Measurements from ENCODE around the gene KLF13.
"Not testable (repeated sequence)": the region's sequence is repeated elsewhere in the genome, so short reads cannot be mapped to it uniquely, and the experiment has no call there.

The KLF13 gene

DNA sequence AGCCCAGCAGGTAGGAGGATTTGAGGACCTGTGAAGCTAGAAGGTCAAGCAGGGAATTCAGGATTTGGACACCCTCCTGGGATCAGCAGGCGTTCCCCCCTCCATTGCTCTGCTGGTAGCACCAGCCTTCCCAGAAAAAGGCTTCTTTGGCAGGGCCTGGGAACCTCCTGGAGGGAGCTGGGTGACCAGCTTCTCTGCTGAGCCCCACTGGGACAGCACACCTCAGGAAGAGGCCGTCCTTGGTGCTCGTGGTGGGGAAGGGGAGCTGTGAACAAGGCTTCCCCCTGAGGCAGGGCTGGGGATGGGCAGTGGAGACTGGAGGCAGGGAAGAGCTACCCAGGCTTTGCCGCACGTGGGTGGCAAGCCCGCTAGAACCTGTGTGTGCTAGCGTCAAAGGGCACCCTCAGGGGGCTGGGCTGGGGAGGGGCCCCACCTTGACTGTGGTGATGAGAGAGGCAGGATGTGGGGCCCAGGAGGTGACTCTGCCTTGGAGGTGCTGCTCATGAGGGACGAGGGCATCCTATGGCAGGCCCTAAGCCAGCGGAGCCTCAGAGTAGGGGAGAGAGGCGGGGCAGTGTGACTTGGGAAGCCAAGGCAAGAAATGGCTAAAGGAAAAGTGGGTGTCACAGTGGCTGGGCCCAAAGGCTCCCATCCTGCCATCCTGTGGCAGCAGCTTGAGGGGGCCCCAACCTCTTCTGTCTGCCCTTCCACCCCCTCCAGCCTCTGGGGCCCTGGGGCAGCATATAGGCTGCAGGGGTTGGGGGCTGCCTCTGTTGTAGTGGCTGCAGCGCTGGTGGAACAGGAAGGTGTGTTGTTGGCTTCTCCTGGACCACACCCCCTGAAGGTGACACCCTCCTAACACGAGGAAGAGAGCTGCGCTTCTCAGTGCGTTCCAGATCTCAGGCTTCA, 20.7 kb downstream of the KLF13 start:
- DNase-seq, result no peak

DNA sequence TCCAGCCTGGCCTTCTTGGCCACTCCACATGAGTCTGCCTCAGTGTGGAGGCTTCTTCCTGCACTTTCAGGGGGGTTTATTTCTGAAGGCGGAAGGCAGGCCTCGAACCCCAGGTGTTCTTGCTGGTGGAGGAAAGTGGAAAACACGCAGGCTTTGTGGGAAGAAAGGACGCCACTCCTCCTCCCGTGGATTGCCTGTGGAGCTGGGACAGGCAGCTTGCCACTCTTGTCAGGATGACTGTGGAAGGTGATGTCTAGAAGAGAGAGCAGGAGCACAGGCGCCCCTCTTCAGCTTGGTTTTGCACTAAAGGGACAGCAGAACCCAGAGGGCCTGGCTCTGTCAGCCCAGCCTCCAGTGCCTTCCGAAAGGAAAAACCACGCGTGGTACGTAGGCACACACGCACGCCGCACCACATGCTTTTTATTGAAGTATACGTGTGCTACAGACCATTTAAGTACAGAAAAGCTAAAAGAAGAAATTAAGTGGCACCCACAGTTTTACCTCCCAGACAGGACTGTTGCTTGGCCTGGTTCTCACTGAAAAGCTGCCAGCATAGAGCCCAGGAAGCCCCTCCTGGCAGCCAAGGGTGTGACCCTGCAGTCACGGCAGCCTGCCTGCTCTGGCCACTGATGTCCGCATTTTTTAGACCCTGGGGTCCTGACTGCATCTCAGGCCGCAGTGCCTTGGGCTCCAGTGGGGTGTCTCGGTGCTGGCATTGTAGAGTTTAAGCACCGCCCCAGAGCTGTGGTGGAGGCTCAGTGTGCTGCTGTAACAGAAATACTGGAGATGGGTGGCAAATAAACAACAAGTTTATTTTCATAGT, 21.6 kb downstream of the KLF13 start:
- no peak for DNase-seq

DNA sequence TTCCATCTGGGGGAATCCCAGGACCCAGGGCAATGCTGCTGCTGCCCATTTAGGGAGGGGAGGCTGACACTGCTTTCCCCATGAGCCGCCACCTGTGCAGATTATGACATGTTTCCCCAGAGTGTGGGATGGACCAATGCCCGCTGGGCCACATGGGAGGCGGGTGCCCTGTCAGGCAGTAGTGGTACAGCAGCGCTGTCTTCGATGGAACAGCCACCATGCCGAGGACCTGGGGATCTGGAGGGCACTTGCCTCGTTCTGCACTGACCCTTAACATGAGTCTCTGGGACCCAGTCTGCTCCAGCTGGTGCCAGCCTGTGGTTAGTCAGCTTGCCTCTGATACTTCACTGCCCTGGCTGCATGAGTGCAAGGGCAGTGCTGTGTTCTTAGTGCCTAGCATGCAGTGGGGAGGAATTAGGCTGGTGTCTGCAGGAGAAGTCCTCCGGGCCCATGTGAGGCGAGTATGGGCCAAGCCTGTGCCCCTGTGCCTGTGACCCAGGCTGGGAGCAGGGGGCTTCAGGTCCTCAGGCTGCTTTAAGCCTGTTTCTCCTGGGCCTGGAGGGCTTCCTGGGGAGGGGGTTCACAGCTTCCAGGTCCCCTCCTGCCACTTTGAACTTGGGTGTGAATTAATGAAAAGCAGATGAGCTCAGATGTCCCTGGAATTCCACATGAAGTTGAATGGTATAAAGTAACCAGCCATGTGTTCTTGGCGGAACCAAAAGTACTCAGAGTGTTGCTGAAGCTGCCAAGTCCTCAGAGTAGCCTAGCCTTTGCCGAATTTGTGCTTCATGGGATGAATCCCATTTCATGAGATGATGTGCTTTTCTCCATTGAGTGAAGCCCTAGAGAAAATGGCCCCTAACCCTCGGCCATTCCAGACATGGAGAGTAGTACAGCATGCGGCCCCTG, 22.9 kb downstream of the KLF13 start:
- DNase-seq, result no peak

DNA sequence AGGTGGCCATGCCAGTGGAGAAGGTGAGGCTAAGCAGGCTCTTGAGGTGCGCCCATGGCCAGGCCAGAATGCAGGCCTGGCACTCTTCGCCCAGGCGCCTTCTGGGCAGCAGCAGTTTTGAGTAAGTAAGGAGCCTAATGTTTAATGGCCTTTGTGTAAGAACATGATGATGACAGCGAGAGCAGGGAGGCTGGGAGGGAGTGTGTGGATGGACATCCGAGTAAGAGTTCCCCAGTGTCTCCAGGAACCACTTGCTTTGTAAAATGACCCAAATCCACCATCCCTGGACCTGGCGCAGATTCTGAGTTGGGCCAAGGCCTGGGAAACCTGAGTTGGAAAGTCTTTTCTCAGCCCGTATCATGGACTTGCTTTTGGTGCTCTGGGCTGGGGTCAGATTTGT, 24.1 kb downstream of the KLF13 start:
- no peak for DNase-seq

DNA sequence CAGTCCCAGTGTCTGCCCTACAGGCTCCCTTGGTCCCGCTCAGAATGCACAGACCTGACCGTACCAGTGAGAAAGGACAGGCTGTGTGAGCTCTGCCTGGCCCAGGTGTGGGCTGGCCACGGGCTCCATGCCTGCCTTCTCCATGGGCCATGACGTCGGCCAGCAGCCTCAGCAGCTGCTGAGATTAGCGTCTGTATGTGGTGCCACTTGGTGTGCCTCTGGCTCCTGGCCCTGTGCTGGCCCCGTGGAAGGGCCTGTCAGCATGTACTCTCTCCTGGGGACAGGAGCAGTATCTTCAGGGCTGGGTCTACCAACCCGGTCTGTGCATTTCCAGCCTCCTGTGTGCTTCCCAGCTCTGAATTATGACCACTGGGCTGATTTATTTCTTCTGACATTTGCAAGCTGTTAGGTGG, 25.7 kb downstream of the KLF13 start:
- DNase-seq, result no peak

- no peak for DNase-seq
These were observed 26.5 kb downstream of the KLF13 start for GRCh38 chr15:31352911-31353811.

- no peak for DNase-seq
These were observed 27.3 kb downstream of the KLF13 start for GRCh38 chr15:31353931-31354330.

GRCh38 chr15:31356097-31356496, 29.5 kb downstream of the KLF13 start:
- not testable (repeated sequence) for DNase-seq

GRCh38 chr15:31357148-31357547, 30.5 kb downstream of the KLF13 start:
- DNase-seq, result no peak

GRCh38 chr15:31358163-31358562, 31.5 kb downstream of the KLF13 start:
- no peak for DNase-seq

DNA sequence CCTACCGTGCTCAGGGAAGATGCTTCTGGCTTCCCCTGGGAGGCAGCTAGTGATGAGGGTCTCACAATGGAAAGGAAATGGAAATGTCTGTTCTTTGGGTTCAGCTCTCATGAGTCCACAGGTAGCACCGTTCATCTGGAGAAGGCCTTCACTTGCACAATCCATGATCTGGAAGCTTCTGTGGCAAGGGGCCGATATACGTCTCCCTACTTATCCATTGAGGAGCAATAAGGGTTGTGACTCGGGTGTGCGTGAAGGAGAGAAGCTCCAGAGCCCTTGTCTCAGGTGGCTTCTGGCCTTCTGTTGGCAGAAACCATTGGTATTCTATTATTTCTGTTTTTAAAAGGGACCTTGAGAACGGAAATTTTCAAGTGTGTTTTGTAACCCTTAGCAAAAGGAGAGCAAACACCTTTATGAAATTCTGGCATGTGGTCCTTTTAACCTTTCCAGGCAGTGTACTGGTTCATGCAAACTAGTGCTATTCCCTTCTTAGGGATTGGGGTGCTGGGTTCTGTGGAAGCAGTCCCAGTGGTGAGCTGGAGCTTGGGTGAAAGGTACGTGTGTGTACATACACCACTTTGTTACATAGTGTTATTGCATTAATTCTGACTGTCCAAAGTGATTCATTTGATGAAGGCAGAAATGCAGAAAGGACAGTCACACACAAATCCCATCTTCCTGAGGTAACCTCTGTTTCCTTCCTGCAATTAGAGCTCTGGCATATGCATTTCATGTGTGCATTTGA, 32.5 kb downstream of the KLF13 start:
- DNase-seq, result no peak

GRCh38 chr15:31359702-31360111, 33.1 kb downstream of the KLF13 start:
- DNase-seq, result no peak

- no peak for DNase-seq
These were observed 33.5 kb downstream of the KLF13 start for GRCh38 chr15:31360158-31360561.

GRCh38 chr15:31360843-31361763, 34.5 kb downstream of the KLF13 start:
- no peak for DNase-seq

DNA sequence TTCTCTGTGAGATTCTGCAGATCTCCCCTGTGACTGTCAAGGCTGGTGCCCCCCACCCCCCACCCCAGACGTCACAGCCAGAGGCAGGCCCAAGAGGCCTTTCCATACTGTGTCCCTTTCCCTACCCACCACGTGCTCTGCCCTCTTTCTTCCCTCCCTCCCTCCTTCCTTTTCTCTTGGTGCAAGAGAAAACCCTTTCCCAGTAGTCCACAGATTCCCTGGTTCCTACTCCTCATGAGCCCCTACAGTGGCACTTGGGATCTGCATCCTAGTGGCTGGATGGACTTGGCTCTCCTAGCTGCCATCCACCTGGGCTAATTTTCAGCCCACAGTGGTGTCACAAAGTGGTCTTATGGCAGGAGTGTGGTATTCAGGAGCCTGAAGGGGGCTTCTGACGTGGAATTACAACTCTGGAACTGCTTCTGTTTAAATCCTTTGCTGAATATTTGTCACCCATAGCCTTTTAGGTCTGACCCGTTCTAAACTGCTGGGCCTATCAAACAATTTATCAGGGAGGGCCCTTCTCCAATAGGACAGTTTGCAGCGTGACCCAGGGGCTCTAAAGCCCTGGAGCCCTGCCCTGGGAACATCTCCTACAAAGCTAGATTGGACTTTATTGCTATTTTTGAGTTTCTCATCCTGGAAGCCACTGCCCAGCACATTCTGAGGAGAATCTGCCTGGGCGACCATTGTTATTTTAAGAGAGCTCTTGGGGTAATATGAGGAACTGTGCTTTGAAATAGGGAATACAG, 35.3 kb downstream of the KLF13 start:
- no peak for DNase-seq

DNA sequence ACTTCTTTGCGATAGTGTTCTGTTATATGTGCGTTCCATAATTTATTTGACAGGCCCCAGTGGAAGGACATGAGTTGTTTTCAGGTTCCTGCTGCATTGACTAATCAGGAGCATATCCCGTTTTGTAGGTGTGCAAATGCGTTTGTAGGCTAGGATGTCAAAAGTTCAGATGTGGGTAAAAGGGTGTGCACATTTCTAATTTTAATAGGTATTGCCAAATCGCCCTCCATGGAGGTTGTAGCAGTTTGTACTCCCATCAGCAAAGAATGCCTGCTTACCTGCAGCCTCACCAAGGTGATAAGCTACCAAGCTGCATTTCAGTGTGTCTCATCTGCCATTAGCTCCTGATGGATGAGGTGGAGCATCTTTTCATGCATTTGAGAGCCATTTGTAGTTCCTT, 36.3 kb downstream of the KLF13 start:
- DNase-seq, result no peak

DNA sequence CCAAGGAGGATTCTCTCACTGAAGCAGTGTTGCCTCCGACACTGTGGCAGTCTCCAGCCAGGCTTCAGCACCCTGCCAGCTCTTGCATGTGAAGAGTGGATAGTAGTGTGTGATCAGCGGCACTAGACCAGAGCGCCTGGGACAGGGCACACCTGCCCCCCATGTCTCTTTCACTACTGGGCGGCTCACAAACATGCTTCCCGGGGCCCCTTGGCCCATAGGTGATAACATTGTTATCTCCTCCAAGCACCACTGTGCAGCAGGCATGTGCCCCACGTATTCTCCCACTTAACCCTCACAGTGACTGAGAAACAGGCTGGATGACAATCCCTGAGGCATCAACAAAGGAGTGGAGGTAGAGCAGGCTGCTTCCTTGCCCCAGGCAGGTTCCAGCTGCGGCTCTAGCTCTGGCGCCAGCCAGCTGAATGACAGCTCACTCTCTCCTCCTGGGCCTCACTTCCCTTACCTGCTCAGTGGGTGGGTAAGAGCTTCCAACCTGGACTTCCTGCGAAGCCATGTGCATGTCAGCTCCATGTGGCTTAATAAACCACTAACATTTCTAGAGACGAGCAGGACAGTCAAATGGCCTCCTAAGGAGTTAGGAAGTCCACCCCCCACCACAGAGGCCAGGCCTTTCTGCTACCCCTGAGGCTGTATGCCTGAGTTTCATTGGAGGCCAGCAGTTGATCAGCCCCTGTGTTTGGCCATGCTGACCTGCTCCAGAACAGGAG, 37.8 kb downstream of the KLF13 start:
- no peak for DNase-seq

GRCh38 chr15:31365032-31365654, 38.5 kb downstream of the KLF13 start:
- no peak for DNase-seq
